Liver (tissue), 3 donors: ENCODE measurements around the gene PTPRN2.

Experiments
- CTCF ChIP-seq: fragments of 150-350 bp; IDR thresholded peaks from 2 replicates; pipeline ENCODE4 v1.5.1; 2017; ENCODE audit warnings: improper control_type of control experiment, low read depth, low read length; ENCODE audit not compliant: missing input control
- RAD21 ChIP-seq, 2 donors: IDR thresholded peaks; 2 replicates each; pipeline ENCODE4 v1.6.1; 2016; ENCODE audit warnings: antibody characterized with exemption in 2 of 2, mild to moderate bottlenecking in 2 of 2
- donor health status: healthy.
- donor health status: healthy.

DNA sequence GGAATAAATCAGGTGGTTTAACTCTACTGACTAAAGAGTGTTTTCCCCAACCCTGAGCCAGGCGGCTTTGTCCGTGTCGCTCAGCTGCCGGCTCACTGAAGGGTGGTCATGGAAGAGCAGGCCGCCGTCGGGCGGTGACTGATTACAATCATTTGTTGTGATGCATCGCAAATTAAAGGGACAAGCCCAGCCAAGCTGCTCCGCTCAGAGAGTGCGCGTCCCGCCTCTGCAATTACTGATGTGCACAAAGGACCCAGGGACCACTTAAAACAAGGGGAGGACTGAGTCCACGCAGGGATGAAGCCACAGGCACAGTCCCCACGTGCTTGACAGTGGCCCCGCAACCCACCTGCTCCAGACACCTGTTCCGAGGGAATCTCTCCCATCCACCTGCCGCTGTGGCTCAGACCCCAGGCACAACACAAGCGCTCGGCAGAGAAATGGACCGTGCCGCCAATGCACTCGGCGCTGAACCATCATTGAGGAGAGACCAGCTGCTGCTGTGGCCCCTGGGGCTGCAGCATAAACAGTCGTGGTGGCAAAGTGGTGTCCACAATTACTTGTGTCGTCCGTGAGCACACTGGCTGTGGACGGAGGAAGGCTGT, 526.5 kb downstream of the PTPRN2 start:
- TF ChIP-seq CTCF (no peak), RAD21 (IDR thresholded peaks at IDR 0.05) (no peak)
